ENCODE results near the gene WDFY4. TPM values are rescaled to one million over a fixed set of nuclear protein-coding genes. Genes with fewer than 3 reads are reported as not detected.

The WDFY4 gene
- total and polyA plus RNA-seq, 2 donors (not counting 3 experiments of a cell fraction or from before 2014, with no cell fraction given) = 10.1 to 10.2 TPM

DNA sequence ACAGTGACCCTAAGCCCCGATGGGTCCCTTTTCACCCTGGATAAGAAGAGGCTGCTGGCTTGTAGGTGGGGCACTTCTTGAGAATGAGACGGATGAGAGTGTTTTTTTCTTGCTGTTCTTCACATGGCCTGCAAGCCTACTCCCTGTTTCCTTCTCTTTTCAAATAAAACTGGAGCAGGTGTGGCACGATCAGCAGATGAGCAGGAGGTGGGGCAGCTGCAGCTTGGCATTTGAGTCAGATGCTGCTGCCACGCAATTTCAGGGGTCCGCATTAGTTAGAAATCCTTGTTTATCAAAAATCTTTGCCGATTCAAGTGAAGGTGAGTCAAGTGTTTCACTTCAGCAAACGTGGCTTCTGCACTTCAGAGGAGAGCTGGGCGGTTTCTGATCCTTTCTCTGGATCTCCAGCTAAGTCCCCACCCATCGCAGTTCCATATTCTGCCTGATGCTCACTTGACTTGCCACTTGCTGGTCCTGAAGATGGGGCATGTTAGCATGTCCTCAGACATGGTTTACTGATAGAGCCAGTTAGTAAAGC is 20.8 kb downstream of the WDFY4 start:
- Histone ChIP-seq H3K27me3 (ENCODE audit: control insufficient read depth in 2 of 2, insufficient read depth in 2 of 2, low read length in 2 of 2) (peaks cover 0 to 12% of the 10 kb centered on the region in 2 experiments), H3K4me3 (replicated peaks in 1 of 3; ENCODE audit: insufficient read depth in 1 of 3, low read depth in 1 of 3, low read length in 3 of 3) (no peak overlapping the region), H3K9ac (replicated peaks; ENCODE audit: extremely low read depth, insufficient read depth, low read length) (no peak overlapping the region), H2AFZ (ENCODE audit: low read depth, low read length) (no peak overlapping the region), H3K9me1 (replicated peaks; ENCODE audit: control insufficient read depth, extremely low read depth, insufficient read depth, low read length) (no peaks in the 10 kb centered on the region), H3K4me1 (ENCODE audit: control insufficient read depth, extremely low read depth, insufficient read depth, low read length) (no peaks in the 10 kb centered on the region), H3K79me2 (ENCODE audit: control insufficient read depth, insufficient read depth, low read length) (no peaks in the 10 kb centered on the region), H3K27ac (ENCODE audit: insufficient read depth, low read depth, low read length) (no peak overlapping the region), H3K36me3 (ENCODE audit: control insufficient read depth in 2 of 2, extremely low read depth in 1 of 2, insufficient read depth in 2 of 2, low read length in 2 of 2) (no peaks in the 10 kb centered on the region), H4K20me1 (replicated peaks; ENCODE audit: control insufficient read depth, extremely low read depth, insufficient read depth, low read length) (no peaks in the 10 kb centered on the region), H3K9me3 (replicated peaks; ENCODE audit: control insufficient read depth, insufficient read depth, low read length) (no peaks in the 10 kb centered on the region), H3K4me2 (ENCODE audit: insufficient read depth, low read length) (no peak overlapping the region)
- FAIRE-seq (no peak), DNase-seq (ENCODE audit: low read depth, low spot score) (no peak)
- no peak for TF ChIP-seq CTCF (IDR thresholded peaks at IDR 0.05; ENCODE audit: extremely low read depth in 1 of 2, insufficient read depth in 1 of 2, low read depth in 1 of 2, low read length in 2 of 2)
- TF ChIP-seq JUN (IDR thresholded peaks at IDR 0.05; ENCODE audit: borderline replicate concordance, insufficient read depth, insufficient read length, low read depth) = no peak
- TF ChIP-seq POLR2A (IDR thresholded peaks at IDR 0.05; ENCODE audit: low read depth, low read length) = no peak
- TF ChIP-seq POLR2AphosphoS5 (IDR thresholded peaks at IDR 0.05; ENCODE audit: insufficient read depth, low read depth, low read length) = no peak
- TF ChIP-seq MAX (IDR thresholded peaks at IDR 0.05; ENCODE audit: insufficient read depth, insufficient read length) = no peak
- no peak for TF ChIP-seq MYC (IDR thresholded peaks at IDR 0.05; ENCODE audit: low read depth, low read length)
- intact Hi-C loops (cut with micrococcal nuclease) (no loop called here), dilution Hi-C loops (cut with MboI; ENCODE audit: extremely low pct_ligation_motif_present, low sequenced_read_pairs) (no loop called here)
- ChIA-PET POLR2A (no interaction called here), CTCF (no interaction called here)
- no TSS peak for BruUV-seq (replicated peaks)

GRCh38 chr10:48707472-48707871 is 22.8 kb downstream of the WDFY4 start:
- H3K4me1 ChIP-seq (ENCODE audit: control insufficient read depth, extremely low read depth, insufficient read depth, low read length) = no peaks in the 10 kb centered on the region
- no peak overlapping the region for H3K27ac ChIP-seq (ENCODE audit: insufficient read depth, low read depth, low read length)
- POLR2A ChIA-PET = no interaction called here
- peaks cover 0 to 12% of the 10 kb centered on the region in 2 experiments for H3K27me3 ChIP-seq (ENCODE audit: control insufficient read depth in 2 of 2, insufficient read depth in 2 of 2, low read length in 2 of 2)
- TF ChIP-seq MAX (IDR thresholded peaks at IDR 0.05; ENCODE audit: insufficient read depth, insufficient read length) (no peak), JUN (IDR thresholded peaks at IDR 0.05; ENCODE audit: borderline replicate concordance, insufficient read depth, insufficient read length, low read depth) (no peak), POLR2AphosphoS5 (IDR thresholded peaks at IDR 0.05; ENCODE audit: insufficient read depth, low read depth, low read length) (no peak), MYC (IDR thresholded peaks at IDR 0.05; ENCODE audit: low read depth, low read length) (no peak), POLR2A (IDR thresholded peaks at IDR 0.05; ENCODE audit: low read depth, low read length) (no peak), GATA2 (IDR thresholded peaks at IDR 0.05; ENCODE audit: insufficient read depth, insufficient read length, low read depth, low read length) (no peak), FOS (IDR thresholded peaks at IDR 0.05; ENCODE audit: borderline replicate concordance, insufficient read depth, low read length) (no peak), EZH2 (IDR thresholded peaks at IDR 0.05; ENCODE audit: borderline replicate concordance, low read depth, low read length, severe bottlenecking) (no peak), CTCF (IDR thresholded peaks at IDR 0.05; ENCODE audit: extremely low read depth in 1 of 2, insufficient read depth in 1 of 2, low read depth in 1 of 2, low read length in 2 of 2) (no peak)
- H3K4me3 ChIP-seq (replicated peaks in 1 of 3; ENCODE audit: insufficient read depth in 1 of 3, low read depth in 1 of 3, low read length in 3 of 3) = no peak overlapping the region
- H3K79me2 ChIP-seq (ENCODE audit: control insufficient read depth, insufficient read depth, low read length) = no peaks in the 10 kb centered on the region
- H4K20me1 ChIP-seq (replicated peaks; ENCODE audit: control insufficient read depth, extremely low read depth, insufficient read depth, low read length) = no peaks in the 10 kb centered on the region
- H3K9ac ChIP-seq (replicated peaks; ENCODE audit: extremely low read depth, insufficient read depth, low read length) = no peak overlapping the region
- dilution Hi-C loops (cut with MboI; ENCODE audit: extremely low pct_ligation_motif_present, low sequenced_read_pairs) (no loop called here), intact Hi-C loops (cut with micrococcal nuclease) (no loop called here)
- DNase-seq (ENCODE audit: low read depth, low spot score) (no peak), FAIRE-seq (no peak)
- H3K9me3 ChIP-seq (replicated peaks; ENCODE audit: control insufficient read depth, insufficient read depth, low read length) = no peaks in the 10 kb centered on the region
- no peak overlapping the region for H3K4me2 ChIP-seq (ENCODE audit: insufficient read depth, low read length)
- no peaks in the 10 kb centered on the region for H3K36me3 ChIP-seq (ENCODE audit: control insufficient read depth in 2 of 2, extremely low read depth in 1 of 2, insufficient read depth in 2 of 2, low read length in 2 of 2)
- no peaks in the 10 kb centered on the region for H3K9me1 ChIP-seq (replicated peaks; ENCODE audit: control insufficient read depth, extremely low read depth, insufficient read depth, low read length)
- no peak overlapping the region for H2AFZ ChIP-seq (ENCODE audit: low read depth, low read length)
- BruUV-seq (replicated peaks) = no TSS peak
- CTCF ChIA-PET = no interaction called here
